CD8-positive, alpha-beta memory T cell (primary cell): ENCODE measurements around the gene CYP27B1. TPM values are rescaled to one million over a fixed set of nuclear protein-coding genes. Genes with fewer than 3 reads are reported as not detected.

ENCODE experiments used
- CTCF ChIA-PET: fragments of 350-600 bp; sonication (Branson Sonifier 250); formaldehyde crosslinking; loops from one replicate; lab custom pipeline; 2021; ENCODE audit warnings: antibody characterized with exemption; lab: Charles Lee
- POLR2A ChIA-PET: fragments of 350-600 bp; sonication (Branson Sonifier 250); formaldehyde crosslinking; loops from one replicate; lab custom pipeline; 2021; ENCODE audit warnings: antibody characterized with exemption; lab: Charles Lee
- DNase-seq, 5 donors: peaks; one replicate each; pipeline versions ENCODE4 v3.0.0 to v3.0.0-alpha.2; 2020 to 2022; ENCODE audit warnings: mixed read lengths in 1 of 5
- H3K27ac ChIP-seq: one replicate; pipeline ENCODE4 v1.7.0; 2013; ENCODE audit warnings: low read depth, mild to moderate bottlenecking, low read length, moderate library complexity
- H3K27me3 ChIP-seq: 2 replicates; pipeline ENCODE4 v1.7.0; 2013; ENCODE audit warnings: low read length, mild to moderate bottlenecking; ENCODE audit not compliant: insufficient read depth, poor library complexity, severe bottlenecking
- H3K36me3 ChIP-seq: 2 replicates; pipeline ENCODE4 v1.7.0; 2013; ENCODE audit warnings: mild to moderate bottlenecking, low read length, moderate library complexity; ENCODE audit not compliant: insufficient read depth
- H3K4me1 ChIP-seq: 2 replicates; pipeline ENCODE4 v1.7.0; 2013; ENCODE audit warnings: mild to moderate bottlenecking, low read length, moderate library complexity; ENCODE audit not compliant: insufficient read depth
- H3K4me3 ChIP-seq: 2 replicates; pipeline ENCODE4 v1.7.0; 2013; ENCODE audit warnings: mild to moderate bottlenecking, low read length
- H3K9me3 ChIP-seq: 2 replicates; pipeline ENCODE4 v1.7.0; 2013; ENCODE audit warnings: mild to moderate bottlenecking, low read length
- H3K27ac Mint-ChIP-seq, 8 donors: one replicate each; pipeline ENCODE4 v1.8.0; 2020 to 2021; ENCODE audit warnings: mixed read lengths in 8 of 8, mild to moderate bottlenecking in 6 of 8, inconsistent platforms in 3 of 8, moderate library complexity in 3 of 8
- H3K27me3 Mint-ChIP-seq, 2 donors: one replicate each; pipeline ENCODE4 v1.8.0; 2020 to 2021; ENCODE audit warnings: mixed read lengths in 2 of 2, mild to moderate bottlenecking in 1 of 2, moderate library complexity in 1 of 2
- H3K36me3 Mint-ChIP-seq, 3 donors: one replicate each; pipeline ENCODE4 v1.8.0; 2020 to 2021; ENCODE audit warnings: mixed read lengths in 3 of 3, inconsistent platforms in 1 of 3, mild to moderate bottlenecking in 1 of 3
- H3K4me1 Mint-ChIP-seq, 3 donors: one replicate each; pipeline ENCODE4 v1.8.0; 2020 to 2021; ENCODE audit warnings: mixed read lengths in 3 of 3, inconsistent platforms in 1 of 3, mild to moderate bottlenecking in 1 of 3
- H3K4me3 Mint-ChIP-seq, 7 donors: one replicate each; pipeline ENCODE4 v1.8.0; 2020 to 2021; ENCODE audit warnings: mixed read lengths in 7 of 7, mild to moderate bottlenecking in 6 of 7, moderate library complexity in 4 of 7, inconsistent platforms in 2 of 7
- H3K9me3 Mint-ChIP-seq, 5 donors: one replicate each; pipeline ENCODE4 v1.8.0; 2020 to 2022; ENCODE audit warnings: mixed read lengths in 5 of 5, mild to moderate bottlenecking in 3 of 5, moderate library complexity in 2 of 5, inconsistent platforms in 1 of 5
- polyA plus RNA-seq: library from polyadenylated mRNA; unstranded; fragments of 300-500 nt; fragmentation: Illumina TruSeq; gene quantifications from one replicate; pipeline ENCODE4 v1.2.3, GENCODE V29; 2021
- total RNA-seq, 2 experiments: library from RNA; stranded (reverse); gene quantifications; one replicate each; pipeline ENCODE4 v1.2.3, GENCODE V29; 2021

The CYP27B1 gene
- total and polyA plus RNA-seq, 3 experiments from 2014 or later = 0.52 to 7.4 (median 7.2) TPM

DNA sequence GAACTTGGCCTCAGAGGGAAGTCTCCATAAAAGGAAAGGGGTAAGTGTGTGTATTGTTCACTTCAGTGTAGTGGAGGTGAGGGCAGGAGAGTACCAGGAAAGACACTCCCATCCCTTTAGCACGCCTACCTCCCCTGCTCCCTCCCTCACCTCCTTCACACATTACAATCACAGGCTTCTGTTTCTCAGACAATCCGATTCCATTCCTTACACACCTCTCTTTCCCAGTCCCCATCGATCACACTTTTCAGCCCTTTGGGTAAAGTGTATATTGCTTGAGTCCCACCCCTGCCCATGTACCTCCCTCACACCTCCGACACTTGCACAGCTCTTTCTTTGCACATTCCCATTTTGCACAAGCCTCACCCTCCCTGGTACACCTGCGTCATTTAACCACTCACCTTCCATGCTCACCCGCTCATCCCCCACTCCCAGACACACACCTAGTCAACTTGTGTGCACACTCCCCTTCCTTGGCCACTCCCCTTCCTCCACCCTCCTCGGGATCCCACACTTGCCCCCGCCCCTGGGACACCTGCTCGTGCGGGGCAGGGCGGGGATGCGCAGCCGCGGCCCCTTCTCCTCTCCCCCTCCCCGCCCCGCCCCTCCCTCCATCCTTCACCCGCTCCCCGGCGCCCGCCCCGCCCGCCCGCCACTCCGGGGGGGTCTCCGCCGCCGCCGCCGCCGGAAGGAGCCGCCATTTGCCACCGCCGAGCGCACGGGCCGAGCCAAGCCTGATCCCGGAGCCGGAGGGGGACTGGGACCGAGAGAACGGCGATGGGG lies 12.3 kb downstream of the CYP27B1 start, which contains the start of gene MARCHF9:
Gene MARCHF9 (plus strand): TSS at position 693 of the 783 bp plus-strand sequence. CDS start 426 bp downstream, outside the sequence.
- Histone ChIP-seq H3K9me3 (no peaks in the 10 kb centered on the region), H3K27ac (peak within 1 kb of the TSS; percentile 69), H3K36me3 (peaks cover 11% of the 10 kb centered on the region), H3K4me3 (peak within 1 kb of the TSS; percentile 65), H3K27me3 (no peaks in the 10 kb centered on the region), H3K4me1 (peaks cover 50% of the 10 kb centered on the region)
- Mint-ChIP-seq H3K4me3 (peak within 1 kb of the TSS; percentile 88 to 97 (median 94)), H3K4me1 (peaks cover 55 to 71% (median 65%) of the 10 kb centered on the region in 3 donors), H3K36me3 (peaks cover 4 to 49% (median 4%) of the 10 kb centered on the region in 3 donors), H3K27me3 (peaks cover 0 to 2% of the 10 kb centered on the region in 2 donors), H3K9me3 (no peaks in the 10 kb centered on the region), H3K27ac (peak within 1 kb of the TSS; percentile 93 to 100 (median 97))
- CTCF ChIA-PET = interaction anchor here (0.5 to 3.4 kb wide), 6 partner anchors 12 to 150 kb away, joined by 3 to 37 read pairs (median 4); partner anchors contain the start of genes CYP27B1 and TSFM
- peak; percentile 76 to 92 (median 81) for DNase-seq
- POLR2A ChIA-PET = interaction anchor here (0.6 to 3.0 kb wide), 2 partner anchors 12 kb away, joined by 3 to 12 read pairs; partner anchors contain the start of gene CYP27B1

DNA sequence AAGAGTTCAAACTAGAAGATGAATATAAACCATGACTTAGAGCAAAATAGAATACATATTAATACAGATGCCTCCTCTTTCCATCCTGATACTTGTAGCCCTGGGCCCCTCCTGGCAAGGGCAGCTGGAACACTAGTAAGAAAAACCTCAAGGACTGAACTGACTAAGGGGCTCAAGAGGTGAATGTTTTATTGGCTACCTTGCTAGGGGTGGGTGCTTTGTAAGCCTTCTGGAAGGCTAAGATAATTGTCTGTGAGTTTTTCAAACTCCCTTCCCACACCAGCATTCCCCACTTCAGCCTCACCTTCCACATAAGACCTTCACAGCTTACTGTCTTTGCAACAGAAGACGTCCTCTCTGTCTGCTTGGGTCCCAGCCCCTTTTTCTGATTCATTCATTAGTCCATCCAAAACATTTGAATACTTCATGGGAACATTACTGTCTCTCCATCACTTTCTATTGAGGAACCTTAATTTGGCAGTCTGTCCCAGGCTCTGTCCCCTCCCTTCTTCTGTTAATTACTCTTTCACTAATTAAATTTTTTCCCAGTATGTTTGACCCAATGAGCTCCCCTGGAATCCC lies 13.0 kb downstream of the CYP27B1 start:
- Histone ChIP-seq H3K4me1 (peaks cover 50% of the 10 kb centered on the region), H3K27ac (peak overlapping the region; percentile 69), H3K27me3 (no peaks in the 10 kb centered on the region), H3K9me3 (no peaks in the 10 kb centered on the region), H3K36me3 (peaks cover 15% of the 10 kb centered on the region), H3K4me3 (peak overlapping the region; percentile 65)
- H3K36me3 Mint-ChIP-seq = peaks cover 0 to 49% (median 3%) of the 10 kb centered on the region in 3 donors
- H3K4me3 Mint-ChIP-seq = peak overlapping the region; percentile 86 to 95 (median 92)
- no peak for DNase-seq
- no peaks in the 10 kb centered on the region for H3K9me3 Mint-ChIP-seq
- peaks cover 0 to 2% of the 10 kb centered on the region in 2 donors for H3K27me3 Mint-ChIP-seq
- H3K27ac Mint-ChIP-seq = peak overlapping the region; percentile 93 to 100 (median 96)
- POLR2A ChIA-PET = interaction anchor here (0.6 to 3.0 kb wide), 2 partner anchors 12 to 13 kb away, joined by 3 to 12 read pairs; partner anchors contain the start of gene CYP27B1
- H3K4me1 Mint-ChIP-seq = peaks cover 50 to 66% (median 59%) of the 10 kb centered on the region in 3 donors
- CTCF ChIA-PET = interaction anchor here (0.8 to 3.4 kb wide), 3 partner anchors 17 to 151 kb away, joined by 3 to 30 read pairs (median 3); partner anchors contain the start of gene TSFM

GRCh38 chr12:57752668-57753000 lies 14.2 kb downstream of the CYP27B1 start:
- peak overlapping the region; percentile 93 to 100 (median 96) for H3K27ac Mint-ChIP-seq
- H3K36me3 Mint-ChIP-seq = peaks cover 0 to 46% (median 3%) of the 10 kb centered on the region in 3 donors
- no peaks in the 10 kb centered on the region for H3K9me3 ChIP-seq
- no peaks in the 10 kb centered on the region for H3K9me3 Mint-ChIP-seq
- H3K4me3 Mint-ChIP-seq = peak overlapping the region; percentile 86 to 96 (median 91)
- POLR2A ChIA-PET = interaction anchor here (1.1 kb wide), 1 partner anchor 11 kb away, joined by 6 read pairs; no protein-coding TSS in a partner anchor
- no peak for DNase-seq
- H3K4me1 ChIP-seq = peaks cover 50% of the 10 kb centered on the region
- no peaks in the 10 kb centered on the region for H3K27me3 ChIP-seq
- H3K36me3 ChIP-seq = peaks cover 13% of the 10 kb centered on the region
- peak overlapping the region; percentile 86 for H3K27ac ChIP-seq
- peaks cover 0 to 2% of the 10 kb centered on the region in 2 donors for H3K27me3 Mint-ChIP-seq
- CTCF ChIA-PET = interaction anchor here (1.0 to 1.2 kb wide), 2 partner anchors 10 to 12 kb away, joined by 4 read pairs; no protein-coding TSS in a partner anchor
- peak overlapping the region; percentile 20 for H3K4me3 ChIP-seq
- peaks cover 48 to 60% (median 59%) of the 10 kb centered on the region in 3 donors for H3K4me1 Mint-ChIP-seq

GRCh38 chr12:57751788-57752667 lies 14.8 kb downstream of the CYP27B1 start, which contains the start of gene CDK4:
CDK4 (minus strand) TSS chr12:57752310; CDS start chr12:57751717, 593 bp downstream.
- peak within 1 kb of the TSS; percentile 93 to 100 (median 96) for H3K27ac Mint-ChIP-seq
- Histone ChIP-seq H3K4me3 (peak within 1 kb of the TSS; percentile 92), H3K36me3 (peaks cover 18% of the 10 kb centered on the region), H3K27me3 (no peaks in the 10 kb centered on the region), H3K27ac (peak within 1 kb of the TSS; percentile 86), H3K4me1 (peaks cover 49% of the 10 kb centered on the region), H3K9me3 (no peaks in the 10 kb centered on the region)
- peaks cover 0 to 49% (median 6%) of the 10 kb centered on the region in 3 donors for H3K36me3 Mint-ChIP-seq
- ChIA-PET CTCF (interaction anchor here (1.0 to 1.2 kb wide), 2 partner anchors 10 to 11 kb away, joined by 4 read pairs; no protein-coding TSS in a partner anchor), POLR2A (interaction anchor here (0.6 to 1.1 kb wide), 5 partner anchors 11 to 999 kb away, joined by 3 to 6 read pairs (median 3); partner anchors contain the start of gene ATP23)
- peaks cover 47 to 59% (median 58%) of the 10 kb centered on the region in 3 donors for H3K4me1 Mint-ChIP-seq
- peak; percentile 98 to 100 (median 99) for DNase-seq
- H3K4me3 Mint-ChIP-seq = peak within 1 kb of the TSS; percentile 86 to 96 (median 91)
- H3K27me3 Mint-ChIP-seq = peaks cover 0 to 2% of the 10 kb centered on the region in 2 donors
- no peaks in the 10 kb centered on the region for H3K9me3 Mint-ChIP-seq

GRCh38 chr12:57751432-57751787 lies 15.5 kb downstream of the CYP27B1 start:
- peaks cover 0 to 50% (median 7%) of the 10 kb centered on the region in 3 donors for H3K36me3 Mint-ChIP-seq
- no peak for DNase-seq
- peaks cover 42 to 57% (median 55%) of the 10 kb centered on the region in 3 donors for H3K4me1 Mint-ChIP-seq
- Histone ChIP-seq H3K9me3 (no peaks in the 10 kb centered on the region), H3K4me1 (peaks cover 43% of the 10 kb centered on the region), H3K4me3 (peak overlapping the region; percentile 92), H3K27me3 (no peaks in the 10 kb centered on the region), H3K36me3 (peaks cover 19% of the 10 kb centered on the region), H3K27ac (peak overlapping the region; percentile 86)
- peak overlapping the region; percentile 86 to 96 (median 91) for H3K4me3 Mint-ChIP-seq
- no peaks in the 10 kb centered on the region for H3K9me3 Mint-ChIP-seq
- CTCF ChIA-PET = interaction anchor here (1.2 to 1.8 kb wide), 3 partner anchors 8 to 11 kb away, joined by 4 to 9 read pairs (median 8); no protein-coding TSS in a partner anchor
- POLR2A ChIA-PET = interaction anchor here (0.8 to 1.1 kb wide), 2 partner anchors 10 to 663 kb away, joined by 3 to 6 read pairs; no protein-coding TSS in a partner anchor
- H3K27ac Mint-ChIP-seq = peak overlapping the region; percentile 93 to 100 (median 96)
- peaks cover 0 to 2% of the 10 kb centered on the region in 2 donors for H3K27me3 Mint-ChIP-seq

DNA sequence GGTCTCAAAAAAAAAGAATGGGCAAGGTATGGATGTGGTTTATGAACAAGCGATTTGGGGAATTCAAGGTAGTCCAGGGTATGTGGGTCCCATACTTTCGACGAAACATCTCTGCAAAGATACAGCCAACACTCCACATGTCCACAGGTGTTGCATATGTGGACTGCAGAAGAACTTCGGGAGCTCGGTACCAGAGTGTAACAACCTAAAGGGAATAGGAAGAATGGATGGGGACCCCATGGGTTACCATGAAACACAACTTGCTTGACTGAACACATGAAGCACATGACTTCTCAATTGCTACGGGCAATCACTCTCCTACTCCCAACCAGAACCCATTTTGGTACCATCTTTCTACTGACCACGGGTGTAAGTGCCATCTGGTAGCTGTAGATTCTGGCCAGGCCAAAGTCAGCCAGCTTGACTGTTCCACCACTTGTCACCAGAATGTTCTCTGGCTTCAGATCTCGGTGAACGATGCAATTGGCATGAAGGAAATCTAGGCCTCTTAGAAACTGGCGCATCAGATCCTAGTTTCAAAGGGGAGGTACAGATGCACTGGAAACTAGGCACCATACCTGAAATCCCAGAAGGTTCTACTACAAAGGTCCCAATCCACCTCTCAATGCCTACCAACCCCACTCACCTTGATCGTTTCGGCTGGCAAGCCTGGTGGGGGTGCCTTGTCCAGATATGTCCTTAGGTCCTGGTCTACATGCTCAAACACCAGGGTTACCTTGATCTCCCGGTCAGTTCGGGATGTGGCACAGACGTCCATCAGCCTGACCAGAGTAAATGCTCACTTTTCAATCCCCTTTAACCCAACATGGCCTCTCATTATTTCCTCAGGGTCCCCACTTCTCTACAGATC lies 16.1 kb downstream of the CYP27B1 start:
- H3K4me1 ChIP-seq = peaks cover 39% of the 10 kb centered on the region
- H3K9me3 ChIP-seq = no peaks in the 10 kb centered on the region
- POLR2A ChIA-PET = no interaction called here
- H3K4me1 Mint-ChIP-seq = peaks cover 43 to 58% (median 56%) of the 10 kb centered on the region in 3 donors
- DNase-seq = no peak
- H3K4me3 ChIP-seq = peak overlapping the region; percentile 92
- H3K27me3 ChIP-seq = no peaks in the 10 kb centered on the region
- H3K27ac Mint-ChIP-seq = peak overlapping the region; percentile 93 to 100 (median 96)
- H3K27ac ChIP-seq = peak overlapping the region; percentile 86
- H3K9me3 Mint-ChIP-seq = no peaks in the 10 kb centered on the region
- peaks cover 0 to 49% (median 10%) of the 10 kb centered on the region in 3 donors for H3K36me3 Mint-ChIP-seq
- CTCF ChIA-PET = interaction anchor here (1.7 to 1.8 kb wide), 2 partner anchors 8 to 10 kb away, joined by 8 to 9 read pairs; no protein-coding TSS in a partner anchor
- H3K36me3 ChIP-seq = peaks cover 19% of the 10 kb centered on the region
- H3K27me3 Mint-ChIP-seq = peaks cover 0 to 2% of the 10 kb centered on the region in 2 donors
- H3K4me3 Mint-ChIP-seq = peak overlapping the region; percentile 86 to 96 (median 91)
